BE2C (cell line): ENCODE data around the gene UNC5B.
"Not testable (repeated sequence)": the region's sequence is repeated elsewhere in the genome, so short reads cannot be mapped to it uniquely, and the experiment has no call there.

Experiments
- DNase-seq: peaks from one replicate; pipeline ENCODE4 v3.0.0-alpha.2; 2020
- H3K27me3 ChIP-seq: fragments of 250-450 bp; sonication (Bioruptor Pico); 2 replicates; pipeline ENCODE4 v1.5.1; 2020; ENCODE audit warnings: mild to moderate bottlenecking
- H3K36me3 ChIP-seq: fragments of 250-450 bp; sonication (Bioruptor Pico); 2 replicates; pipeline ENCODE4 v1.5.1; 2020; ENCODE audit warnings: mild to moderate bottlenecking
- H3K4me1 ChIP-seq: fragments of 250-450 bp; sonication (Bioruptor Pico); 2 replicates; pipeline ENCODE4 v1.5.1; 2020
- H3K4me3 ChIP-seq: 2 replicates; pipeline ENCODE4 v1.5.1; 2011; ENCODE audit warnings: low read depth, low read length
- H3K9me3 ChIP-seq: fragments of 250-450 bp; sonication (Bioruptor Pico); 2 replicates; pipeline ENCODE4 v1.5.1; 2020
- CTCF ChIP-seq: IDR thresholded peaks from 2 replicates; pipeline ENCODE4 v1.5.1; 2012; ENCODE audit warnings: mild to moderate bottlenecking, low read depth, low read length

UNC5B gene

DNA sequence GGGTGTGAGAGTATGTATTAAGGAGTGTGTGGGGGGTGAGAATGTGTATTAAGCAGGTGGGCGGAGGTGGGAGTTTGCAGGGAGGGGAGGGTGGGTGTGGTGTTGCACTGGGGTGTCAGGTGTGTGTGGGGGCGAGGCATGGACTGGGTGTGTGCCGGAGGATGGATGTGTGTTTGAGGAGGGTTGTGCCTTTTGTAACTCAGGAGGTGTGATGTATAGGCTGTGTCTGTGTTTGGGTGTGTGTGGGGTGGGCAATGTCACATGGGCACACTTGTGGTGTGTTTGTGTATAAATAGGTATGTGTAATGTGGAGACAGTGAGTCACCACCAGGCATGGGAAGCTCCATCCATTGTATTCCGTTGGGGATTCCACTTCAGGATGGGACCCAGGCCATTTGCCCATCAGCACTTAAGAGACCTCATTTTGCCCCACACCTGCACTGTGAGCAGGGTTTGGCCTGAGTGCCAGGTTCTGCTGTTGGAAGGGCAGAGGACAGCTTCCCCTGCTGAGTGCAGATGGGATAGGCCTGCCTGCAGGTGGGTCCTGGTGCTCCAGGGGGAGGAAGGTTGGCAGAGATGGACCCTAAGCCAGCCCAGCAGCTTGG lies 5.8 kb downstream of the UNC5B start:
- H3K4me3 ChIP-seq = peak overlapping the region; percentile 97
- peaks cover 42% of the 10 kb centered on the region for H3K4me1 ChIP-seq
- TF ChIP-seq CTCF = no peak
- H3K36me3 ChIP-seq = peaks cover 67% of the 10 kb centered on the region
- peak; percentile 48 for DNase-seq
- H3K27me3 ChIP-seq = no peaks in the 10 kb centered on the region
- H3K9me3 ChIP-seq = no peaks in the 10 kb centered on the region

- H3K36me3 ChIP-seq = peaks cover 67% of the 10 kb centered on the region
- no peaks in the 10 kb centered on the region for H3K27me3 ChIP-seq
- H3K4me3 ChIP-seq = peak overlapping the region; percentile 19; the same call in 1 of the 2 replicates
- peak; percentile 1 for DNase-seq
- TF ChIP-seq CTCF = no peak
- H3K9me3 ChIP-seq = no peaks in the 10 kb centered on the region
- H3K4me1 ChIP-seq = peaks cover 47% of the 10 kb centered on the region
Observed at GRCh38 chr10:71218651-71219050, 6.3 kb downstream of the UNC5B start.

DNA sequence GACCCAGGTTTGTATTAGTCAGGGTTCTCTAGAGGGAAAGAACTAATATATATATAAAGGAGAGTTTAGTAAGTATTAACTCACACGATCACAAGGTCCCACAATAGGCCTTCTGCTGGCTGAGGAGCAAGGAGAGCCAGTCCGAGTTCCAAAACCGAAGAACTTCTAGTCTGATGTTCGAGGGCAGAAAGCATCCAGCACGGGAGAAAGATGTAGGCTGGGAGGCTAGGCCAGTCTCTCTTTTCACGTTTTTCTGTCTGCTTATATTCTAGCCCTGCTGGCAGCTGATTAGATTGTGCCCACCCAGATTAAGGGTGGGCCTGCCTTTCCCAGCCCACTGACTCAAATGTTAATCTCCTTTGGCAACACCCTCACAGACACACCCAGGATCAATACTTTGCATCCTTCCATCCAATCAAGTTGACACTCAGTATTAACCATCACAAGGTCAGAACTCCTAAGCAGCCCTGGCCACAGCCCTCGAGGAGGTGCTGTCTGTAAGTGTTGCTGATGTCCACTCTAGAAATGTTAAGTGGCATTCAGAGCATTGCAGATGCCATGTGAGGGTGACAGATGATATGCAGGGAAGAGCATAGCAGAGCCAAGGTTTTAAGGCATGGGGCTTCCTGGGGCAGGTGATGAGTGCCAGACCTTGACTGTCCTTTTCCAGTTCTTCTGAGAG lies 7.0 kb downstream of the UNC5B start:
- not testable (repeated sequence) for H3K4me3 ChIP-seq, DNase-seq, H3K27me3 ChIP-seq, H3K9me3 ChIP-seq
- peaks cover 52% of the 10 kb centered on the region for H3K4me1 ChIP-seq
- H3K36me3 ChIP-seq = peaks cover 60% of the 10 kb centered on the region

DNA sequence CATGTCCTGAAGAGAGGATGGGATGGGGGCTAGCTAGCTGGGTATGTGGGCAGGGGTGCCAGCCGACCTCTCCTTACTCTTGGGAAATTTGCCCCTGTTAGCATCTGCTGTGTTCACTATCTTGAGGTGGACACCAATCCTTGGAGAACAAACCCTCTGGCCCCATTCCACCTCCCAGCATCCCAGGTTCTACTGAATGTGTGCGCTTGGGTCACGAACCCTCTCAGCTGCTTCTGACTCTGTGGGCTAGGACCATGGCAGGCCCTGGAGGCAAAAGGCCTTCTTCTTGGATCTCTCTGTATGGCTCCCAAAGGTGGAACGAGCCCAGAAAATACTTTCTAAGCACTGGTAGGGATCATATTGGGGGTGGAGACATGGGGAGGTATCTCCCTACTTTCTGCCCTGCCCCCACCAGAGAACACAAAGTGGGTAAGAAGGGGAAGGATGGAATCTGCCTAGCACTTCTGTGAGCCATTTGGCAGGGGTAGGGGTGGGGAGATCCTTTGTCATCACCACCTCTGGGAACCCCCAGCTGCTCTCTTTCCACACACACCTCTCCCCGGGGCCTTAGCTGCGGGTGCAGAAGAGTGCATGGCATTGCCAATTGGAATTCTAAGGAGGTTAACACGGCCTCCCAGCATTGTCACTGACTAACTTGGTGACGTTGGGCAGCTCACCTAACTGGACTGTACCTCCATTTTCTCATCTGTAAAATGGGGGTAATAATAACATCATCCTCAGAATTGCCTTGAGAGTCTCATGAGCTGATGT lies 7.7 kb downstream of the UNC5B start:
- Histone ChIP-seq H3K4me3 (no peak overlapping the region), H3K9me3 (no peaks in the 10 kb centered on the region), H3K27me3 (no peaks in the 10 kb centered on the region), H3K4me1 (peaks cover 54% of the 10 kb centered on the region), H3K36me3 (peaks cover 60% of the 10 kb centered on the region)
- peak; percentile 3 for DNase-seq
- no peak for TF ChIP-seq CTCF

DNA sequence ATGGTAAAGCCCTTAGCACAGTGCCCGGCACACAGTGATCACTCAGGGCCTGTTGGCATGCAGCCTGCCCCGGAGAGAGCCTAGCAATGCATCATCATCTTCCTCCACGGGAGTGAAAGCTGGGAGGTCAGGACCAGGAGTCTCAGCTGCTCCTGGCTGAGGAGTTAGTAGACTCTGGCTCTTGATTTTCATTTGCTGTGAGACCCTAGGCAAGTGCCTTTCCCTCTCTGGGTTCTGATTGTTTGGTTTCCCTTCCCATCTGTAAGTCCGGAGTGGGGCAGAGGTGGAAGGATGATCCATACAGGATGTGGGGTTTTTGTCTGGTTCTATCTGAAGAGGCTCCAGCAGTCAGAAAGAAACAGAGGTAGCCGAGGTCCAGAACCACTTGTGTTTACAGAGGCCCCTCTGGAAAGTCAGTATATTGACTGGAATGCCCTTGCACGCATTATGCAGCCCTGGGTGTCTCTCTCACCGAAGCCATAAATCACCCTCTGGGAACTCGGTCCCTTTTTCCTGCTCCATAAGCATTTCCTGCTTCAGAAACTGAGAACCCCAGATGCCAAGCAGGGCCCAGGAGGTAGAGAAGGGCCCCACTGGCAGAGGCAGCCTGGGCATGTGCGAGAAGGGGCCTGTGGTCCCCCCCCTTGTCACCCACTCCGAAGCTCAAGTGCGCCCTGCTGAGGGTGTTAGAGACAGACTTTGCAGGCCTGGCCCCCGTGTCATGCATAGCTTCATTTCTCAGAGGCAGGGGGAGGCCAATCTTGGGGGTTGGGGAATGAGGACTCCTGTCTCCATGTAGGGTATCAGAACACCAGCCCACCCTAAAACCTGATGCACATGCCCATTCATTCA lies 8.5 kb downstream of the UNC5B start:
- H3K36me3 ChIP-seq = peaks cover 62% of the 10 kb centered on the region
- H3K9me3 ChIP-seq = no peaks in the 10 kb centered on the region
- no peak for TF ChIP-seq CTCF
- H3K4me1 ChIP-seq = peaks cover 53% of the 10 kb centered on the region
- no peaks in the 10 kb centered on the region for H3K27me3 ChIP-seq
- no peak overlapping the region for H3K4me3 ChIP-seq
- peak; percentile 8 for DNase-seq

DNA sequence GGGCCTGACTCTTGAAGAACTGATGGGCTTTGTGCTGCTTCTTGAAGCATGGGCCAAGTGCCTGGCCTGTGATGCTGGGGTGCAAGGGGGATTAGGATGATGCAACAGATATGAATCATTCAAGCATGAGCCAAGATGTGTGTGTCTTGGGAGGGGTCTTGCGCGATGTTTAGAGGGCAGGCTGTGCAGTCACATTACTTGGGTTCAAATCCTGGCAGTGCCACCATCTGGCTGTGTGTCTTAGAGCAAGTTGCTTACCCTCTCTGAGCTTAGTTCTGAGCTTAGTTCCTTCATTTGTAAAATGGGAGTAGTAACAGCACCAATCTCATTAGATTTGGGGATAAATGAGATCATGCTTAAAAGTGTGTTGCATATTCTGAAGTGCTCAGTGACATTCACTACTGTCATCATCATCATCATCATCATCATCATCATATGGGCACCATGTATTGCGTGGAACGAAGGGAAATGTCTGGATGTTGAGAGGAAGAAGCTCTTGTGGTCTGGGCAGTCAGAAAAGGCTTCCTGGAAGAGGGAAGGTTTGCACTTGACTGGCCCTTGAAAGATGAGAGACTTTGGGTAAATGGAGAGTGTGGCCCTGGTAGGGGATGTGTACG lies 9.3 kb downstream of the UNC5B start:
- no peaks in the 10 kb centered on the region for H3K9me3 ChIP-seq

More for the DNA sequence above, 9.3 kb downstream of the UNC5B start:
- Histone ChIP-seq H3K4me3 (no peak overlapping the region), H3K4me1 (peaks cover 51% of the 10 kb centered on the region), H3K27me3 (no peaks in the 10 kb centered on the region), H3K36me3 (peaks cover 65% of the 10 kb centered on the region)
- DNase-seq = no peak
- TF ChIP-seq CTCF = no peak
